SW480 (cell line): ENCODE measurements around the gene RASSF3.

Experiments used
- DNase-seq: peaks from one replicate; pipeline ENCODE4 v3.0.0-alpha.2; 2016; ENCODE audit warnings: low spot score

The RASSF3 gene

DNA sequence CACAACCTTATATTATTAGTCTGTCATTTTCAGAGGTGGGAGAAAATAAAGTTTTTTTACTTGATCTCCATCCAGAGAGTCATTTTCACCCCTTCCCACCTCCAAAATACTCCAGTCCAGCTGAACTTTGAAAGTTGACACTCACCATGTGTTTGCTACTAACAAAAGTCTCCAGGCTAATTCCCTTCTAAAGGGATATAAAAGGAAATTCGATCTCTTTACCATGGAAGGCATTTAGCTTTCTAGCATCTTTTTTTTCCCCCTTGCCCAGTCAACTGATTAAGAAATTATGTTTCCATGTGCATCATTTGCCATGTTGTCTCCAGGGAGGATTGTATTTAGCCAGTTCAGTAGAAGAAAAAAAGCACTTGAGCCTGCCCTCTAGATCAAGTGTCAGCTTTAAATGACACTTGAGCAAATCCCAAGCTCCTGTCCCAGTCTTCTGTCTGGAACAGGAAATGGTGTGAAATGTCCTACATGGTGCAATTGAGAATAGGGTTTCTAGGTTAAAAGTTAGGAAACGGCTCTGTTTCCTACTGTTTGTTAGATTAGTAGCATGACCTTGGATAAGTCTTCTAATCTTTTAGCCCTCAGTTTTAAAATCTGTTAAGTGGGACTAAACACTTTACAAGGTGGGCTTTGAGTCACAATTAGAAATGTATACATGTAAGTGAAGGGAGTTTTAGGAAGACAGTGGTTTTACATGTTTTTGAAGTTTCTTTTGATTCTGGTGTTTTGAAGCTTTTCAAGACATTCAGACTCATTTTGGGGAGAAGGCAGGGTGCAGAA is 81.7 kb downstream of the RASSF3 start:
- DNase-seq = no peak

GRCh38 chr12:64694130-64695040 is 84.1 kb downstream of the RASSF3 start:
- DNase-seq = no peak

- DNase-seq = no peak
Measured at GRCh38 chr12:64695550-64695949, 85.3 kb downstream of the RASSF3 start.

DNA sequence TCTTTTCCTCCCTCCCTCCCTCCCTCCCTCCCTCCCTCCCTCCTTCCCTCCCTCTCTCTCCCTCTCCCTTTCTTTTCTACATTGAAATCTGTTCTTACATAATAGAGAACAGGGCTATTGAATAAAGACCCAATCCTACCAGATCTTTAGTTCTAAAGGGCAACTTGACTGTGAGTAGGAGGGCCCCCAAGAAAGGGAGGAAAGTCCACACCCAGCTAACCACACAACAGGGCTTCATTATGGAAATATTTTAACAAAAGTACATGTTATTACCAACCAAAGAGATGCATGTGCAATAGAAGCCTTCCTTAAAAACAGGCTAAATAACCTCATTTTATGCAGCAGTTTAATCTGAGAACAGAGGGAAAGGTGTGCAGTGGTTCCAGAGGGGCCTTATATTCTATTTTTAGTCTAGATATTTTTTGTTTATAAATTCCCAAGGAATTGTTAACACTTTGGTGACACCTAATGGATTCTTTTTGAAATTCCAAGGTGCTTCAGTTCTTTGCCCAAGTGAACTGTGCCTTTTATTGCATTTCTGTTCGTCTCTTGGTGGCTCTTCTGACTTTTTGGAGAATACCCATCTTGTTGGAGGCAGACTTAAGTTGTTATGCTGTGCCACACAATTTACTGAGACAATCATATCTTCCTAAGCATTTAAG is 85.9 kb downstream of the RASSF3 start:
- peak; percentile 35 for DNase-seq

GRCh38 chr12:64699504-64700115 is 89.3 kb downstream of the RASSF3 start:
- no peak for DNase-seq

DNA sequence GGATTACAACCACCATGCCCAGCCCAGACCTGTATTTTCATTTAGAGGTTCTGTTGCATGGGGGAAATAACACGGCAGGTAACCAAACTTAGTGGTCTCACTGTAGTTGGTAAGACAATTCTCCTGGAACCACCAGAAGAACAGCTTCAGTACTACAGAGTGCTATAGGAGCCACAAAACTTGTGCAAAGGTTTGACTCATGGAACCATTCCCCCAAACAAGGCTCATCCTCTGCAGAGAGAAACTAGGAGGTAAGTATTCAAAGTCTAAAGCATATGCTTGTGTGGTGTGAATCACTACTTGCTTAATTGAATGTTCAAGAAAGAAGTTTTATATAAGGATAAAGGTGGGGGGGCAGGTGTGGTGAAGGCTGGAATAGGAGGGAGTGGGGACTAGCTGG is 90.2 kb downstream of the RASSF3 start:
- DNase-seq = no peak

DNA sequence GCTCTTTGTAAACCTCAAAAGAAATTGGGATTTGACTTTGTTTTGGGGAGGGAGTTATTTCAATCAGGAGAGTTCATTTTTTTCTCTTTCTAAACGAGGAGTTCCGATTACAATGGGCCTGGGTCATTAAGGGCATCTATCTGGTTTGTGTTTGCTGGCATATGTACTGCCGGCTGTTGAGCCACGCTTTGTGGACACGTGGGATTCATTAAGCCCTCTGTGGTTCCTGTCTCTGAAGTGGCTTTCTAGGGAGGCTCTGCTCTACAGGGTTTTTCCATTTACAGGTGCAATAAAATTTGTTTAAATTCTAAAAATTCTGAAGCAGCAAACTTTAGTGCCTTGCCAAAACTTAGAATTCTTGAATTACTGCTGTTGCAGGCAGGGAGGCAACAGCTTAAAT is 91.0 kb downstream of the RASSF3 start:
- no peak for DNase-seq

DNA sequence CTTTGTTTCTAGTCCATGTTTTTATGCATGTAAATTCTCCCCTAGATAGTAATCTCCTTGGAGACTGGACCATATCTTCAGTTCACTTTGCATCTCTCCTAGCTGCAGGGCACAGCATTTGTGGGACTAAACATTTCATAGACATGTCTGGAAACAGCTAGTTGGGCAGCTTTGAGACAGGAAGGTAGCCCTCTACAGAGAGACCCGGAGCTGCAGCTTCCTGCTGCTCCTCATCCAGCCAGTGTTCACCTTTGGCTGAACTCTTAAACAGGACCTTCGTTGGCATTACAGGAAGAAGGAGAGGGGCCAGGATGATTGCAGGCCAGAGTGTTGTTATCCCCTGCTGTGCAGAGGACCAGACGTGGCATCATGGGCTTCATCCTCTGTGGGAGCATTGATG is 96.0 kb downstream of the RASSF3 start:
- DNase-seq = no peak

DNA sequence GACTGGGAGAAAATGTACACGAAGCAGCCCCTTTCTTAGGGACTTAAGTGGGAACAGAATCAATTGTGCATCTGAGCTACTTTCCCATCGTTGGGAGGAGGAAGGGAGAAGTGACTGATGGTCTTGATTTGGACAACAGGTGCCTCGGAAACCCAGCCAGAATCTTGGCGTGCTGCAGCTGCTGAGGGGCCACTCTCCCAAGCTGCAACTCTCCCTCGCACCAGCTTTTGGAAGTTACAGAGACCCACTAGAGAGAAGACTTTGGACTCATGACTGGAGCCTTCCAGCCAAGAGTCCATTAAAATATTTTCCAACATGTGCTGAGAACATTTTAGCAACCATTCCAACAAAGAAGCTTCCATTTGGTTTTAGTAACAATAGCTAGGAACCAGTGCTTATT is 96.6 kb downstream of the RASSF3 start:
- DNase-seq = no peak

- no peak for DNase-seq
Measured at GRCh38 chr12:64707362-64707761, 97.1 kb downstream of the RASSF3 start.

DNA sequence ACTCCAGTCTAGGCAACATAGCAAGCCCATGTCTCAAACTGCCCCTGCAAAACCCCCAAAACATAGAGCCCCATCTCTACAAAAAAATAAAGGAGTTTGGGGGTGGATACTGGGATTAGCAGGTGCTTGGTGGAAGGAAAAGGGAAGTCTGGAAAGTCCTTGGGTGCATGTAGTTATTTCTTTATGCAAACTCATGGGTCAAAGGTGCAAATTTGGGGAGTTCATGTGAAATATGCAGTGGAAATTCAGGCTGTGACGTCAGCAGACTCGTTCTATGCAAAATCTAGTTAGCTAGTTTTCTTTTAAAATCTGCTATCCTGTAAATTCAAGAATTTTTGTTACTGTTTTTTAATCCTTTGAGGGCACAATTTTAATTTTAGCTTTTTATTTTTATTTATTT is 97.6 kb downstream of the RASSF3 start:
- DNase-seq = no peak

- no peak for DNase-seq
Measured at GRCh38 chr12:64709429-64709828, 99.1 kb downstream of the RASSF3 start.

GRCh38 chr12:64713376-64713775 is 103.1 kb downstream of the RASSF3 start:
- no peak for DNase-seq

- DNase-seq = no peak
Measured at GRCh38 chr12:64714551-64714968, 104.3 kb downstream of the RASSF3 start.

- no peak for DNase-seq
Measured at GRCh38 chr12:64716371-64716770, 106.1 kb downstream of the RASSF3 start.

- no peak for DNase-seq
Measured at GRCh38 chr12:64716839-64717455, 106.7 kb downstream of the RASSF3 start.

DNA sequence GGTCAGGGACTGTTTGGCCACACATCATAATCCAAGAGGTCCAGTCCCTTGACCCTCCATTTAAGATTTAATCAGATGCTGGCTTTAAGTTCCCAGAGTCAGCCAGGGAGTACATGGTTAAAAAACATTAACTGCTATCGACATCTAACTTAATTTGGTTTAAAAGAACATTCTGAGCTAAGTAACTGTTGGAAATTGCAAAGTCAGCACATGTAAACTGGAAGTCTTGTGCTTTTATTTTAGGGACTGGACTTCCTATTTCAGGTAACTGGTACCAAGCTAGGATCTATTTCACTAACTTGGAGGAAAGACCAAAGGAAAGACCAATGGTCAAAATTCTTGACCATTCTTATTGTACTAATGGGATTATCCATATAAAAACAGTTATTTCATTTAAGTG is 108.4 kb downstream of the RASSF3 start:
- no peak for DNase-seq

DNA sequence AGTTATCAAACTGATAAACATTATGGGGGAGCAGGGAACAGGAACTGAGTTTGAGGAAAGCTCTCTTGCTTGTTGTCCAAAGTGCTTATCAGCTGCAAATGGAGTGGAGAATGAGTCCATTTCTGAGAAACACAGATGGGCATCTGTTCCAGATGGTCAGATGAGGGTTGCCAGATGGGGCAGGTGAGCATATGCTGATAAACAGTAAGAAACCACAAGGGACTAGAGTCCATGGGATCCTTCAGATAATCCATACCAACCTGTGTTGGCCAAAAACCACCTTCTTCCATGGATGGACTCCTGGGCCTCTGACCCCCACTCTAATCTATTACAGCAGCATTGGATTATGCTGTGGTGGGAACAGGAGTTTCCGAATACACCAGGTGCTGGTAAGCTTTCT is 110.6 kb downstream of the RASSF3 start:
- no peak for DNase-seq

GRCh38 chr12:64722835-64723234 is 112.5 kb downstream of the RASSF3 start:
- DNase-seq = no peak

GRCh38 chr12:64723630-64724029 is 113.3 kb downstream of the RASSF3 start:
- no peak for DNase-seq

DNA sequence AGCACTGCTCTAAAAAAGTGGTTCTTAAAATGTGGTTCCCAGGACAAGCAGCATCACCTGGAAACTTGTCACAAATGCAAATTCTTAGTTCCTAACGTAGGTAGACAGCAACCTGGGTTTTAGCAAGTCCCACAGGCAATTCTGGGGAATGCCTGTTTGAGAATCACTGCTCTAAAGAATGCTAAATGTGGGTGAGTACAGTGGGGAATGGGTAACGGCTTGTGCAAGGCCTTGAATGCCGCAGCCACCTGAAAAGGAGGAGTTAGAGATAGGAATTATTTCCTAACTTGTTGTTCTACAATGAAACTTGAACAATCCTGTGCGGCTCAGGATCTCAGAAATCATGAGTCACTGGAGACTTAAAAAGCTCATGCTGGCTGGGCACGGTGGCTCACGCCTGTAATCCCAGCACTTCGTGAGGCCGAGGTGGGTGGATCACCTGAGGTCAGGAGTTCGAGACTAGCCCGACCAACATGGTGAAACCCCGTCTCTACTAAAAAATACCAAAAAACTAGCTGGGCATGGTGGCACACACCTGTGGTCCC is 114.0 kb downstream of the RASSF3 start:
- DNase-seq = no peak
